Stimulated activated CD8-positive, alpha-beta memory T cell treated with anti-CD3 and anti-CD28 coated beads, Interleukin-4, amount 100 ng/mL, for 4 hours (primary cell): Measurements from ENCODE around the gene CDKL2.
"Not testable (repeated sequence)": the region's sequence is repeated elsewhere in the genome, so short reads cannot be mapped to it uniquely, and the experiment has no call there.

Source experiments
- DNase-seq, 2 donors: peaks; one replicate each; pipeline ENCODE4 v3.0.0-alpha.2; 2020; ENCODE audit warnings: low read depth in 2 of 2, low spot score in 1 of 2

The CDKL2 gene

GRCh38 chr4:75555294-75556164 lies 74.8 kb downstream of the CDKL2 start, which contains the start of gene ODAPH:
TSS of gene ODAPH (plus strand) at chr4:75556066. CDS start at chr4:75556083, 17 bp downstream.
- DNase-seq, result no peak

- no peak for DNase-seq
Observed at GRCh38 chr4:75552452-75552851, 77.9 kb downstream of the CDKL2 start.

- DNase-seq, result no peak
Observed at GRCh38 chr4:75549019-75549418, 81.3 kb downstream of the CDKL2 start.

GRCh38 chr4:75547647-75548387 lies 82.5 kb downstream of the CDKL2 start:
- DNase-seq, result no peak

DNA sequence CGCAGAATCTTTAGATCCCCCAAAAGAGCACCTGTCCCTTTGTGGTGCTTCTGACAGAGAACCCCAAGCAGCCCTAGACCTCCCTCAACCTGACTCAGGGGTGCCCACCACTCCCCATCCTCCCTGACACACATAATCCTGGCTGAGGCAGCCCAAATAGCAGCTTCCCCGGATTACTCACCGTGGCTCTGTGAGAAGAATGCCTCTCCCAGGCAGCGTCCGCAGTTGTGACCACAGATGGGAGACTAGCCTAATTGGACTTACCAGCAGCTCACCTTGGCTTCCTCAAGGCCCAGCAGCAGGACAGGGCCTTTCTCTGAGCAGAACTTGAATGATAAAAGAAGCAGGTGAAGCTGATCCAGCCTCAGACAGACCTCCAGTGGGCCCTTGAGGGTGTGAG lies 84.8 kb downstream of the CDKL2 start:
- DNase-seq, result no peak

GRCh38 chr4:75544870-75545269 lies 85.5 kb downstream of the CDKL2 start:
- DNase-seq, result no peak

GRCh38 chr4:75544220-75544619 lies 86.1 kb downstream of the CDKL2 start:
- not testable (repeated sequence) for DNase-seq

DNA sequence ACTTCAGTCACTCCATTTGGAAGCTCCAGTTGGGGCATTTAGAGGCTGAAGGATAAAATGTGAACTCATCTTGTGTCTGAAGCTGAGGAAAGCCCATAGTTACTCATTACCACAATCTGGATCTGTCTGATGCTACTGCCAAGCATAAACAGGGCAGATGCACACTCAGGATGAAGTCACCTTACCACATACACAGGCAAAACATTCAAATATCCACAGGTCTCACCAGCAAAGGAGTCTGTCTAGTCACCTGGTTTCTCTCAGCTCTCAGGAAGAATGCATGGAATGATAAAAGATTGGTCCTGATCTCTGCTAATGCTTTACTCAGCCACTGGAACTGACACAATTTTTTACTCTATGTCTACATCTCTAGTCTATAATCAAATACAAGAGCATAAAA lies 87.5 kb downstream of the CDKL2 start:
- no peak for DNase-seq

DNA sequence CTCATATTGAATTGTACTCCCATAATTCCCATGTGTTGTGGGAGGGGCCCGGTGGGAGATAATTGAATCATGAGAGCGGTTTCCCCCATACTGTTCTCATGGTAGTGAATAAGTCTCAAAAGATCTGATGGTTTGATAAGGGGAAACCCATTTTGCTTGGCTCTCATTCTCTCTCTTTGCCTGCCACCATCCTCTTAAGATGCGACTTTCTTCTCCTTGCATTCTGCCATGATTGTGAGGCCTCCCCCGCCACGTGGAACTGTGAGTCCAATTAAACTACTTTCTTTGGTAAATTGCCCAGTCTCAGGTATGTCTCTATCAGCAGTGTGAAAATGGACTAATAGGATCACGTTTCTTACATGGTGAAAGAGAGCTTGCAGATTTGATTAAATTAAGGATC lies 93.0 kb downstream of the CDKL2 start:
- DNase-seq, result not testable (repeated sequence)

DNA sequence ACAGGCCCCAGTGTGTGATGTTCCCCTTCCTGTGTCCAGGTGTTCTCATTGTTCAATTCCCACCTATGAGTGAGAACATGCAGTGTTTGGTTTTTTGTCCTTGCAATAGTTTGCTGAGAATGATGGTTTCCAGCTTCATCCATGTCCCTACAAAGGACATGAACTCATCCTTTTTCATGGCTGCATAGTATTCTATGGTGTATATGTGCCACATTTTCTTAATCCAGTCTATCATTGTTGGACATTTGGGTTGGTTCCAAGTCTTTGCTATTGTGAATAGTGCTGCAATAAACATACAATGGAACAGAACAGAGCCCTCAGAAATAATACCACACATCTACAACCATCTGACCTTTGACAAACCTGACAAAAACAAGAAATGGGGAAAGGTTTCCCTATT lies 96.4 kb downstream of the CDKL2 start:
- DNase-seq, result not testable (repeated sequence)

DNA sequence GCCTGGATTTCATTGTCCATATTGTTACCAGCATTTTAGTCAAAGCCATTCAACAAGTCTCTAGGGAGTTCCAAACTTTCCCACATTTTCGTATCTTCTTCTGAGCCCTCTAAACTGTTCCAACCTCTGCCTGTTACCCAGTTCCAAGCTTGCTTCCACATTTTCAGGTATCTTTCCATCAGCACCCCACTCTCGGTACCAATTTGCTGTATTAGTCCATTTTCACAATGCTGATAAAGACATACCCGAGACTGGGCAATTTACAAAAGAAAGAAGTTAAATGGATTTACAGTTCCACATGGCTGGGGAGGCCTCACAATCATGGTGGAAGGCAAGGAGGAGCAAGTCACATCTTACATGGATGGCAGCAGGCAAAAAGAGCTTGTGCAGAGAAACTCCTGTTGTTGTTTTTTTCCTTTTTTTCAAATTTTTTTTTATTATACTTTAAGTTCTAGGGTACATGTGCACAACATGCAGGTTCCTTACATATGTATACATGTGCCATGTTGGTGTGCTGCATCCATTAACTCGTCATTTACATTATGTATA lies 96.9 kb downstream of the CDKL2 start:
- DNase-seq, result not testable (repeated sequence)

DNA sequence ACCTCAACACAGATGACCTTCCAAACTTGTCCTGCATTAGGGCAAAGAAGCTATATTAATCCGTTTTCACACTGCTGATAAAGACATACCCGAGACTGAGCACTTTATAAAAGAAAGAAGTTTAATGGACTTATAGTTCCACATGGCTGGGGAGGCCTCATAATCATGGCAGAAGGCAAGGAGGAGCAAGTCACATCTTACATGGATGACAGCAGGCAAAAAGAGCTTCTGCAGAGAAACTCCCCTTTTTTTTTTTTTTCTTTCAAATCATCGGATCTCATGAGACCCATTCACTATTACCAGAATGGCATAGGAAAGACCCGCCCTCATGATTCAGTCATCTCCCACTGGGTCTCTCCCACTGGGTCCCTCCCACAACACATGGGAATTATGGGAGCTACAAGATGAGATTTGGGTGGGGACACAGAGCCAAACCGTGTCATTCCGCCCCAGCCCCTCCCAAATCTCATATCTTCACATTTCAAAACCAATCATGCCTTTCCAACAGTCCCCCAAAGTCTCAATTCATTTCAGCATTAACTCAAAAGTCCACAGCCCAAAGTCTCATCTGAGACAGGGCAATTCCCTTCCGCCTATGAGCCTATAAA lies 98.7 kb downstream of the CDKL2 start:
- not testable (repeated sequence) for DNase-seq

GRCh38 chr4:75530556-75531322 lies 99.6 kb downstream of the CDKL2 start:
- DNase-seq, result no peak
